ENCODE measurements around the gene KCTD21.
"Not testable (repeated sequence)": the region's sequence is repeated elsewhere in the genome, so short reads cannot be mapped to it uniquely, and the experiment has no call there.

Gene KCTD21

GRCh38 chr11:78188286-78189173, at the start of gene KCTD21, which contains the start of gene USP35:
Gene KCTD21 (minus strand): TSS chr11:78188626. CDS start chr11:78174554, 14,072 bp downstream.
Gene USP35 (plus strand): TSS chr11:78188919. CDS start chr11:78196246, 7,327 bp downstream.
- peak; percentile 95 for DNase-seq

DNA sequence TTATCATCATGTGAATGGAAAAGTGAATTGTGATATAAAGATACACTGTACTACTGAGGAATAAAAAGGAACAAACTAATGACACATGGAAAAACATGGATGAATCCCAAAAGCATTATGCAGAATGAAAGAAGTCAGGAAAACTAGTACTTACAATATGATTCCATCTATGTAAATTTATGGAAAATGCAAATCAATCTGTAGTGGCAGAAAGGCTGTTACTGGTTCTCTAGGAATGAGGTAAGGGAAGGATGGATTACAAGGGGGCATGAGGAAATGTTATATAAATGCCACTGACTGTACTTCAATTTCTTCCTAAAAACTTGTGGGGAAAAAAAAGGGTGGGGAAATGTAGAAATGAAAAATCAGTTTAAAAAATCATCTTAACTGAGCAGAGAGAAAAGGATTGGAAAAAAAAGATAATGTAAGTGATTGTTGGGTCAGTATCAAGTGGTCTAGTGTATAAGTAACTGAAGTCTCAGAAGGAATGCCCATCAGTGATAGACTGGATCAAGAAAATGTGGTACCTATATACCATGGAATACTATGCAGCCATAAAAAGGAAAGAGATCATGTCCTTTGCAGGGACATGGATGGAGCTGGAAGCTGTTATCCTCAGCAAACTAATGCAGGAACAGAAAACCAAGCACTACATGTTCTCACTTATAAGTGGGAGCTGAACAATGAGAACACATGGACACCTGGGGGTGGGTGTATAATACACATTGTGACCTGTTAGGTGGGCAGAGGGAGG, 49.0 kb upstream of the KCTD21 start:
- DNase-seq: no peak

DNA sequence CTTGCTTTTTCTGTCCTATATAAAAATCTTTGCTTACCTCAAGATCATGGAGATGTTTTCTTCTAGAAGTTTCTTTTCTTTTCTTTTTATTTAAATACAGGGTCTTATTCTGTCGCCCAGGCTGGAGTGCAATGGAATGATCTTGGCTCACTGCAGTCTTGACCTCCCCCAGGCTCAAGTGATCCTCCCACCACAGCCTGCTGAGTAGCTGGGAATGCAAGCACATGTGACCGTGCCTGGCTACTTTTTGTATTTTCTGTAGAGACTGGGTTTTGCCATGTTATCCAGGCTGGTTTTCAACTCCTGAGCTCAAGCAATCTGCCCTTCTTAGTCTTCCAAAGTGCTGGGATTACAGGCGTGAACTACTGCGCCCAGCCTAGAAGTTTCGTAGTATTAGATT, 45.6 kb upstream of the KCTD21 start:
- no peak for DNase-seq

DNA sequence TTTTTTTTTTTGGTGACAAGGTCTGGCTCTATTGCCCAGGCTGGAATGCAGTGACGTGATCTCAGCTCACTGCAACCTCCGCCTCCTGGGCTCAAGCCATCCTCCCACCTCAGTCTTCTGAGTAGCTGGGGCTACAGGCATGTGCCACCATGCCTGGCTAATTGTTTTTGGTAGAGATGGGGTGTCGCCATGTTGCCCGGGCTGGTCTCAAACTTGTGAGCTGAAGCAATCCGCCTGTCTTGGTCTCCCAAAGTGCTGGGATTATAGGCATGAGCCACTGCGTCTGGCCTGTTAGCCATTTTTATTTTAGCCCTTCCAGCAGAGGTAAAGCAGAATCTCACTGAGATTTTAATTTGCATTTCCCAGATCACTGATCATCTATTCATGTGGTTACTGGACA, 44.6 kb upstream of the KCTD21 start:
- not testable (repeated sequence) for DNase-seq

DNA sequence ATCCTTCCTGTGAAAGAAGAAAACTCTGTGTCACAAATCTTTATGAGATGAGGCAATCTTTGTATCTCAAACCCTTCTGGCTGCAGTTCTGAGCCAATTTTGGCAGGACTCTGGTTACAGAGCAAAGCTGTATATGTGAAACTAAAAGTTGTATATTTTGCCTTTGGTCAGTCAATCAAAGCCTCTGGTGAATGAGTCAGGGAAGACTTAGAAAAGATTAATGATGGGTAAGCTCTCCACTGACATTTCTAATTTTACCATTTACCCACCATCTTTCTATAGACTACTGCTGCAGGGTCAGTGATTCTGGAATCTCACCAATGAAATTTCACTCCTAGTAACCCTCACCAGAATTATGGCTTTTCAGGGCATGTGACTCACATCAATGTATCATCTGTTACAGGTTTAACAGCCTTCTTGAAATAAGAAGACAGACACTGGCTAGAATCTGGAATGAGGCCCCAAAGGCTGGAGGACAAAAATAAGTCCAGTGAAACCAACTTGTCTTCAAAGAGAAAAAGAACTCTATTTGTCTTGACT, 43.6 kb upstream of the KCTD21 start:
- DNase-seq: no peak

GRCh38 chr11:78230161-78230877, 41.9 kb upstream of the KCTD21 start:
- no peak for DNase-seq

GRCh38 chr11:78229106-78229505, 40.7 kb upstream of the KCTD21 start:
- no peak for DNase-seq

GRCh38 chr11:78228467-78228866, 40.0 kb upstream of the KCTD21 start:
- DNase-seq: peak; percentile 67

GRCh38 chr11:78227921-78228320, 39.5 kb upstream of the KCTD21 start:
- no peak for DNase-seq

DNA sequence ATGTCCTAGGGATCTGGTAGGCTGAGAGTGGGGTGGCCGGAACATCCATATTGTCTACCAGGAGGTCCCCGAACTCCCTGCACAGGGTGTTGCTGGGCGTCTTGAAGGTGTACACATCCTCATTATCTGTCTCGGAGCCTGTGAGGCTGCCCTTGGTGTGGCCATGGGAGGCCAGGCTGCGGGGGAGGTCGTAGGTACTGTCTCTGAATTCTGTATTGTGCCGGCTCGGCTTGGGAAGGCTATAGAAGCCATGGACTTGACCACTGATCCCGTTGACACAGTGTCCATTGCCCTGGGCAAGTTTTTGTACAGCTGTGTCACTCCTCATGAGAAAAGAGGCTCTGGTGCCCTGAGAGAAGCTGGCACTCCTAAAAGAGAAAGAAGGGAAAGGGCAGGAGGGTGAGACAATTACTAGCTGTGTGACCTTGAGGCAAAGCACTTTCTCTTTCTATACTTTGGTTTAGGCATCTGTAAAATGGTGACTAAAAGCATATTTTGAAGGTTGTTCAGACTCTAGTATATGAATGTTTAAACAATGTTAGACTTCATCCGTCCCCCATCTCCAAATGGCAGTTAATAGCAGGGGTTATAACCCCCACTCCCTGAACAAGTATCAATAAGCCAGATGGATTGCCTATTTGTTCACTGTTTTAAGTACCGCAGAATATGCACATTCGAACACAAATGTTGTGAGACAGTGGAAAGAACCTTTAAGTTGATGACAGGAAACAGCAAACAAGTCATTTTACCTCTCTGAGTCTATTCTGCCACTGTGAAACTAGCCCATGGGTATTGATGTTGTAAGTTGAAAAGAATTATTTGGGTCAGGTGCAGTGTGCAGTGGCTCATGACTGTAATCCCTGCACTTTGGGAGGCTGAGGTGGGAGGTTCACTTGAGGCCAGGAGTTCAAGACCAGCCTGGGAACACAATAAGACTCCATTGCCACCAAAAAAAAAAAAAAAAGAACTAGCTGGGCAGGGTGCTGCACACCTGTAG, 38.6 kb upstream of the KCTD21 start:
- no peak for DNase-seq

DNA sequence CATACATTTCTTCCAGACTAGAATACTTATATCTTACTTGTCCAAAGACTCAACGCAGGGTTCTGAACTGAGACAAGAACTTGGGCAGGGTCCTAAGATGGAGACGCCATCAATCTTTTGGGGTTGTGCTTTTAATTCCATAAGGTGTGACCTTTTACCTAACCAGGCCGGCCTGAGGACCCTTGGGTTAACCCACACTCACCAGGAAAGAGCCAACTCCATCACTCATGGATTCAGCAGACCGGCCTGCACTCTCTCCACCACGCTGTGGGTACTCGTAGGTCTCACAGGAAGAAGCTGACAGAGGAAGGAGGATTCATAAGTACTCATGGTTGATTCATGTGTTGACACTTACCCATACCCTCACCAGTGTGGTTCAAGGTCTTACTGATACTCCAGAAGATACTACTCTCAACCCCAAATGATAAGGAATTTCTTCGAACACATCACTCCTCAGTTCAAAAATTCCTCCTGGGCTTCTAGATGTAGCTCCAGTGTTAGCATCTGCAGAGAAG, 36.5 kb upstream of the KCTD21 start:
- DNase-seq: no peak

DNA sequence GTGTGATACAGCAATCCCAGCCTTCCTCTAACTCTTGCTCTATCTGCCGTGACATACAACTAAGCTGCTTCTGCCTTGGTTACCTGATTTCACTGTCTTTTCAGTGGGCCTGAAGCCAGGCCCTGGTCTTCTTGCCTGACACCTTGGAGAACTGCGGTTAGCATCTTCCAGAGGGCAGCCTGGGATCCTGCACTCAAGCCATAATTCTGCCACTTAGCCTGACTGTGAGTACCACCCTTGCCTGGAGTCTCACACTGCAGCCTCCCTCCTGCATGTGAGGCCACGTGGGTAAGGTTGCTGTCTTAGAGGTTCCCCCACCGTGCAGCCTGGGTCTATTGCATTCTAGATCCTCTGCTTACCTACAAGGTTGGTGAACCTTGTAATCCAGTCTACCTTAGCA, 36.1 kb upstream of the KCTD21 start:
- DNase-seq: no peak

GRCh38 chr11:78223320-78223954, 35.0 kb upstream of the KCTD21 start:
- DNase-seq: no peak

- not testable (repeated sequence) for DNase-seq
These were observed 34.3 kb upstream of the KCTD21 start for GRCh38 chr11:78222726-78223125.

DNA sequence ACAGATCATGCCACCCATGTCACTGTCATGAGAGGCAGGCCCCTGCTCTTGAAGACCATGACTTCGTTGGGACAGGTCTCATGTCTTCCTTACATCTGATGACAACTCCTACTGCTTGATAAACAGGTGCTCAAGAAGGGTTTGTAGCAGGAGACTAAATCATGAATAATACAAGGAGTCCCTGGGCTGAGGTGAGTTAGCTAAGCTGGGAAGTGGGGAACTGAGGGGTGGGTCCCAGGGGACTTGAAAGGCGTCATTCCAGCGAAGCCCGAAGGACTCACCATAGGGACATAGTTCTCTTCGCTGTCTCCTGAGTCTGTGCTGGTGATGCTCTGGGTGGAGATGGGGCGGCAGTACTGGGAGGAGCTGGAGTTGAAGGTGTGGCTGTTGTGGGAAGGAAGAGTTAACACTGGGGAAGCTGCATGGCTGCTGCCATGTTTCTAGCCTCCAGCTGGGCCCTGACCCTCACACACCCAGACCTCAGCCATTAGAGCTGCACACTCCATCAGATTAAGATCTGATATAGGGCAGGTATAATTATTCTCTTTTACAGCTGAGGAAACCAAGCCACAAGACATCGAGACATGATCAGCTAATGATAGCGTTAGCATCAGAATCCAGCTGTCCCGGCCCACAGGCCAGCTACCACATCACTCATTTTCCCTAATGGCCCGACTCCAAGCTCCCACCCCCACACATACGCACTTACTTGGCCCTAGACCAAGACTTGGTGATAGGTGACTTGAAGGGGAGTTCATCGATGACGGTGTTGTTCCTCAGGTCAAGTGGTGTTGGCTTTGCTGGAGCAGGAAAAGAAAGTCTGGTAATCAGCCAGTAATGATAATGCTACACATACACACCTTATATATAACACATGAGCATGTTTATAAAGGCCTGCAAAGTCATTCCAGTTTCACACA, 33.2 kb upstream of the KCTD21 start:
- DNase-seq: no peak

DNA sequence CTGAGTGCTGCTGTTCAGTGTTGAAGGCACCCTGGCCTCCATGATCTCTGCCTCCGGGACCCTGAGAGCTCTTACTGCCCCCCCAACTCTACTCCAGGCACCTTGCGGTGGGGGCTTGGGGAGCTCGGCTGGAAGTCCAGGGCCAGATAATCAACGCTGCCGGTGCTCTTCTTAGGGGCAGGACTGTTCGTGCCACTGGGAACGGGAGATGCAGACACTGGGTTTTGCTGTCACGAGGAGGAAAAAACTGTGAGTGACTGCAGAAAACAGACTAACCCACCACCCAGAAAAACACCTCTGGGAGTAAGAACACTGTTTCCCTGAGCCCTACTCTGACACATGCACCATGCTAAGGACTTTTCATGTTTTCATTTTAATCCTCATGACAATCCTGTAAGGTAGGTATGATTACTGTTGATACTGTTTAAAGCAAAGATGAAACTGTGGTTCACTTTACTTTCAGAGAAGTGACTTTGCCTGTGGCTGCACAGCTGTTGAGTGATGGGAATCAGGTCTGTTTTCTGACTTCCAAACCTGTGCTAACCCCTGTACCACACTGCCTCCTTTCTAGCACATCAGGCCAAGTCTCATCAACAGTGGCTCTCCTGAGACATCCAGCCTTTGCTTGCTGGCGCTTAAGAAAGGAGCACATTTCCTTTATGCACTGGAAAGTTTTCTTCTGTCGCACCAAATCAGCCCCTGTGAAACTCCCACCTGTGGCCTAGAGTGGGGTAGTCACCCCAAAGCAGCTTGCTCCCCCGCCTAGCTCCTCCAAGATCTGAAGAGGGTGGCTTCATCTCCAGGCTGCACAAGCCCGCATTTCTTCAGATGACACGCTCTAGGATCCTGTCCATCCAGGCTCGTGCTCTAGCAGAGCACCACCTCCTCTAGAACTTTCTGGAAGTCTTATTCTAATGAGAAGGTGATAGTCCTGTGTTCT, 32.1 kb upstream of the KCTD21 start:
- DNase-seq: no peak

DNA sequence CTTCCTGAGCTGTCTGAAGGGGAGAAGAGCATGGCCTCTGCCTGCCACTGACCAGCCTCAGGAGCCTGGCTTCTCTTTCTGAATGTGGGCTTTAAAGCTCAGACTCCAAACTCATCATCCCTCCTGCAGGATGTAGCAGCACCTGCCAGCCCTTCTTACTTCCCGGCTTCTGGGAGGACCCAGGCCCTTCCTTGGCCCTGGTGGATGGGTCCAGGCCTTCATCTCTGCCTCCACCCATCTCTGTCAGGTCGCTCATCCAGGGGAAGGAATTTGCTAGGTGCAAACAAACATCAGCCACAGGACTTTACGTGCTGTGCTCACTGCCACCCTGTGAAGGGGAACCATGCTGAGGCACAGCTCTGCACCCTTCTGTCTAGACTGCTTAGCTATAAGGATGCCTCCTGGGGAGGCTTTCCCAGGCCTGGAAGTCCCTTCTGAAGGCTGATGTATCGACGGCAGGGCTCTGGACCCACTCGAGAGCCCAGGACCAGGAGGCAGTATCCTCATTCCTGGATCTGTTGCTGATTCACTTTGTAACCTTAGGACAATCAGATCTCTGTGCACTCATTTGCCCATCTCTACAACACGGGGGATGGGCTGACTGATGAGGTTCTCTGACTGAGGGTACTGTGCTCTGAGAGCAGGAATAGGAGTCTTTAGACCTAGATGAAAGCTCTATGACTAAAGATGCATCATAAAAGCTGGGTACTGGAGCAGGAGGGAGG, 31.2 kb upstream of the KCTD21 start:
- DNase-seq: no peak

Data from NCI-H1436 (cell line).